HEK293 (cell line): Measurements from ENCODE around the gene FAM83C.

Experiments
- CTCF ChIA-PET: fragments of 350-600 bp; formaldehyde crosslinking; extraction: SDS; loops from one replicate; lab custom pipeline; 2021; ENCODE audit warnings: antibody characterized with exemption; lab: Yijun Ruan, JAX
- POLR2A ChIA-PET: fragments of 300-600 bp; formaldehyde crosslinking; extraction: SDS; loops from one replicate; lab custom pipeline; 2020; ENCODE audit warnings: antibody characterized with exemption, inconsistent platforms; lab: Yijun Ruan, JAX
- H3K27ac ChIP-seq: fragments of 200-500 bp; sonication (Bioruptor generic); 2 replicates; pipeline ENCODE4 v1.5.1; 2014; ENCODE audit warnings: low read depth, low read length, control low read depth, inconsistent platforms; ENCODE audit errors: extremely low read depth
- H3K36me3 ChIP-seq, 2 experiments: fragments of 200-500 bp in 1 of 2; sonication (Bioruptor generic) in 1 of 2; 1 replicate in 1 of 2; 2 replicates in 1 of 2; pipeline ENCODE4 v1.5.1; 2014 to 2017; ENCODE audit warnings: inconsistent platforms in 2 of 2, low read length in 2 of 2; ENCODE audit not compliant: control insufficient read depth in 2 of 2, insufficient read depth in 1 of 2
- H3K4me1 ChIP-seq: fragments of 200-500 bp; sonication (Bioruptor generic); 2 replicates; pipeline ENCODE4 v1.5.1; 2014; ENCODE audit warnings: mild to moderate bottlenecking, low read length, inconsistent platforms; ENCODE audit not compliant: control insufficient read depth, insufficient read depth
- H3K4me3 ChIP-seq: 2 replicates; pipeline ENCODE4 v1.5.1; 2011; ENCODE audit warnings: low read depth, mild to moderate bottlenecking, control low read depth, low read length, moderate library complexity
- H3K9me3 ChIP-seq: fragments of 200-500 bp; sonication (Bioruptor generic); 2 replicates; pipeline ENCODE4 v1.5.1; 2014; ENCODE audit warnings: low read depth, low read length, inconsistent platforms; ENCODE audit not compliant: control insufficient read depth, insufficient read depth
- EGR2 ChIP-seq: fragments of 450-650 bp; formaldehyde crosslinking; IDR thresholded peaks from 2 replicates; pipeline ENCODE4 v1.5.1; 2016; ENCODE audit warnings: low read depth, missing biosample characterization, missing genetic modification characterization
- OVOL3 ChIP-seq: fragments of 450-650 bp; formaldehyde crosslinking; IDR thresholded peaks from 2 replicates; pipeline ENCODE4 v1.5.1; 2016; ENCODE audit warnings: missing biosample characterization, missing genetic modification characterization
- WT1 ChIP-seq: fragments of 450-650 bp; formaldehyde crosslinking; IDR thresholded peaks from 2 replicates; pipeline ENCODE4 v1.5.1; 2016; ENCODE audit warnings: missing biosample characterization, missing genetic modification characterization
- YY1 ChIP-seq: fragments of 450-650 bp; formaldehyde crosslinking; IDR thresholded peaks from 2 replicates; pipeline ENCODE4 v1.5.1; 2018; ENCODE audit warnings: missing biosample characterization, missing genetic modification characterization
- ZEB2 ChIP-seq: fragments of 450-650 bp; formaldehyde crosslinking; IDR thresholded peaks from 2 replicates; pipeline ENCODE4 v1.5.1; 2016; ENCODE audit warnings: missing biosample characterization, missing genetic modification characterization
- ZFHX2 ChIP-seq: fragments of 450-650 bp; formaldehyde crosslinking; conservative IDR thresholded peaks from 2 replicates; pipeline ENCODE4 v1.5.1; 2016; ENCODE audit warnings: missing biosample characterization, missing genetic modification characterization
- ZNF341 ChIP-seq: fragments of 450-650 bp; formaldehyde crosslinking; IDR thresholded peaks from 2 replicates; pipeline ENCODE4; 2016; ENCODE audit warnings: low read depth, missing biosample characterization, missing genetic modification characterization
- ZNF561 ChIP-seq: fragments of 450-650 bp; IDR thresholded peaks from 2 replicates; pipeline ENCODE4 v1.5.1; 2018; ENCODE audit warnings: missing biosample characterization, missing genetic modification characterization, borderline replicate concordance
- ZNF629 ChIP-seq: fragments of 450-650 bp; formaldehyde crosslinking; IDR thresholded peaks from 2 replicates; pipeline ENCODE4 v1.5.1; 2017; ENCODE audit warnings: missing biosample characterization, missing genetic modification characterization
- ZNF677 ChIP-seq: fragments of 450-650 bp; IDR thresholded peaks from 2 replicates; pipeline ENCODE4 v1.5.0; 2018; ENCODE audit warnings: missing biosample characterization, mild to moderate bottlenecking, missing genetic modification characterization, moderate library complexity
- TF ChIP-seq, protein P1 (sequence below): fragments of 450-650 bp; formaldehyde crosslinking; IDR thresholded peaks from 2 replicates; pipeline ENCODE4 v1.5.1; 2016; ENCODE audit warnings: missing biosample characterization, missing genetic modification characterization
- TF ChIP-seq, protein P2 (sequence below): fragments of 450-650 bp; formaldehyde crosslinking; IDR thresholded peaks from 2 replicates; pipeline ENCODE4 v1.5.1; 2016; ENCODE audit warnings: missing biosample characterization, missing genetic modification characterization
- TF ChIP-seq, protein P3 (sequence below): fragments of 450-650 bp; formaldehyde crosslinking; IDR thresholded peaks from 2 replicates; pipeline ENCODE4 v1.5.1; 2017; ENCODE audit warnings: missing biosample characterization, mild to moderate bottlenecking, missing genetic modification characterization, moderate library complexity

FAM83C gene

DNA sequence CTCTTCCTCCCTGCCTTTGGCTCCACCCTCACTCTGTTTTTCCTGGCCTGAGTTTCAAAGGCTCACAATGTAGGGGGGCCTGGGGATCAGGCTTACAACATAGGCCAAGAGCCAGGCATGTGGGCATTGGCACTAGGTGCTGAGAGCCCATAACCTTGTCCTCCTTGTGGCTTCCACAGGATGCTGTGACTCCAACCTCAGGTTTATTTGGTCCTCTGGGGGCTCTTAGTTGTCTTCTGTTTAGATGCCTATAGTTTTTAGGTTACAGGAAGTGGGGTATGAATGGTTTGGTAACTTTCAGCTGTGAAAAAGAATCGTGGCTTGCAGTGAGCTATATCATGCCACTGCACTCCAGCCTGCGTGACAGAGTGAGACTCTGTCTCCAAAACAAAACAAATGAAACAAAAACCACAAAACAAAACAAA, 40.2 kb downstream of the FAM83C start:
- POLR2A ChIA-PET = interaction anchor here (0.9 kb wide), 1 partner anchor 12 kb away, joined by 3 read pairs; no protein-coding TSS in a partner anchor
- 0 out of 2 replicates have a peak, but pooled peaks cover 3% of the 10 kb centered on the region for H3K4me1 ChIP-seq
- CTCF ChIA-PET = interaction anchor here (1.5 kb wide), 1 partner anchor 13 kb away, joined by 3 read pairs; no protein-coding TSS in a partner anchor

GRCh38 chr20:35251613-35251940, 40.6 kb downstream of the FAM83C start:
- no peak for TF ChIP-seq ZNF341 (tag by site-specific recombination)
- TF ChIP-seq ZNF677 = peak; percentile 98
- TF ChIP-seq ZNF561 (tag by site-specific recombination) = no peak
- no peak for TF ChIP-seq WT1
- TF ChIP-seq YY1 (tag by site-specific recombination) = no peak
- TF ChIP-seq, protein P1, sequence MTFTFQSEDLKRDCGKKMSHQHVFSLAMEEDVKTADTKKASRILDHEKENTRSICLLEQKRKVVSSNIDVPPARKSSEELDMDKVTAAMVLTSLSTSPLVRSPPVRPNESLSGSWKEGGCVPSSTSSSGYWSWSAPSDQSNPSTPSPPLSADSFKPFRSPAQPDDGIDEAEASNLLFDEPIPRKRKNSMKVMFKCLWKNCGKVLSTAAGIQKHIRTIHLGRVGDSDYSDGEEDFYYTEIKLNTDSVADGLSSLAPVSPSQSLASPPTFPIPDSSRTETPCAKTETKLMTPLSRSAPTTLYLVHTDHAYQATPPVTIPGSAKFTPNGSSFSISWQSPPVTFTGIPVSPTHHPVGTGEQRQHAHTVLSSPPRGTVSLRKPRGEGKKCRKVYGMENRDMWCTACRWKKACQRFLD (tag by site-specific recombination) = no peak
- no peak overlapping the region for H3K27ac ChIP-seq
- 0 out of 2 replicates have a peak, but pooled peaks cover 3% of the 10 kb centered on the region for H3K4me1 ChIP-seq
- no peak overlapping the region for H3K4me3 ChIP-seq
- CTCF ChIA-PET = interaction anchor here (1.5 kb wide), 1 partner anchor 13 kb away, joined by 3 read pairs; no protein-coding TSS in a partner anchor
- no peaks in the 10 kb centered on the region for H3K36me3 ChIP-seq
- H3K9me3 ChIP-seq = no peaks in the 10 kb centered on the region
- POLR2A ChIA-PET = interaction anchor here (0.7 to 0.9 kb wide), 2 partner anchors 10 to 11 kb away, joined by 3 to 5 read pairs; no protein-coding TSS in a partner anchor

More for the DNA sequence above, 40.2 kb downstream of the FAM83C start:
- TF ChIP-seq, protein P2, sequence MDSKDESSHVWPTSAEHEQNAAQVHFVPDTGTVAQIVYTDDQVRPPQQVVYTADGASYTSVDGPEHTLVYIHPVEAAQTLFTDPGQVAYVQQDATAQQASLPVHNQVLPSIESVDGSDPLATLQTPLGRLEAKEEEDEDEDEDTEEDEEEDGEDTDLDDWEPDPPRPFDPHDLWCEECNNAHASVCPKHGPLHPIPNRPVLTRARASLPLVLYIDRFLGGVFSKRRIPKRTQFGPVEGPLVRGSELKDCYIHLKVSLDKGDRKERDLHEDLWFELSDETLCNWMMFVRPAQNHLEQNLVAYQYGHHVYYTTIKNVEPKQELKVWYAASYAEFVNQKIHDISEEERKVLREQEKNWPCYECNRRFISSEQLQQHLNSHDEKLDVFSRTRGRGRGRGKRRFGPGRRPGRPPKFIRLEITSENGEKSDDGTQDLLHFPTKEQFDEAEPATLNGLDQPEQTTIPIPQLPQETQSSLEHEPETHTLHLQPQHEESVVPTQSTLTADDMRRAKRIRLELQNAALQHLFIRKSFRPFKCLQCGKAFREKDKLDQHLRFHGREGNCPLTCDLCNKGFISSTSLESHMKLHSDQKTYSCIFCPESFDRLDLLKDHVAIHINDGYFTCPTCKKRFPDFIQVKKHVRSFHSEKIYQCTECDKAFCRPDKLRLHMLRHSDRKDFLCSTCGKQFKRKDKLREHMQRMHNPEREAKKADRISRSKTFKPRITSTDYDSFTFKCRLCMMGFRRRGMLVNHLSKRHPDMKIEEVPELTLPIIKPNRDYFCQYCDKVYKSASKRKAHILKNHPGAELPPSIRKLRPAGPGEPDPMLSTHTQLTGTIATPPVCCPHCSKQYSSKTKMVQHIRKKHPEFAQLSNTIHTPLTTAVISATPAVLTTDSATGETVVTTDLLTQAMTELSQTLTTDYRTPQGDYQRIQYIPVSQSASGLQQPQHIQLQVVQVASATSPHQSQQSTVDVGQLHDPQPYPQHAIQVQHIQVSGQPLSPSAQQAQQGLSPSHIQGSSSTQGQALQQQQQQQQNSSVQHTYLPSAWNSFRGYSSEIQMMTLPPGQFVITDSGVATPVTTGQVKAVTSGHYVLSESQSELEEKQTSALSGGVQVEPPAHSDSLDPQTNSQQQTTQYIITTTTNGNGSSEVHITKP = peak; percentile 57
- TF ChIP-seq ZFHX2 (tag by site-specific recombination) = no peak
- Histone ChIP-seq H3K27ac (no peak overlapping the region), H3K36me3 (no peaks in the 10 kb centered on the region), H3K9me3 (no peaks in the 10 kb centered on the region), H3K4me3 (no peak overlapping the region)

GRCh38 chr20:35248641-35249475, 43.4 kb downstream of the FAM83C start:
- H3K4me3 ChIP-seq = no peak overlapping the region
- 0 out of 2 replicates have a peak, but pooled peaks cover 3% of the 10 kb centered on the region for H3K4me1 ChIP-seq
- no peak overlapping the region for H3K27ac ChIP-seq
- CTCF ChIA-PET = interaction anchor here (0.7 kb wide), 1 partner anchor 57 kb away, joined by 3 read pairs; no protein-coding TSS in a partner anchor
- no peaks in the 10 kb centered on the region for H3K36me3 ChIP-seq
- POLR2A ChIA-PET = interaction anchor here (0.7 kb wide), 1 partner anchor 159 kb away, joined by 4 read pairs; no protein-coding TSS in a partner anchor
- no peaks in the 10 kb centered on the region for H3K9me3 ChIP-seq
- TF ChIP-seq OVOL3 (tag by site-specific recombination) (no peak), EGR2 (tag by site-specific recombination) (peak; percentile 53; the same call in 1 of the 2 replicates), ZEB2 (tag by site-specific recombination) (no peak), ZNF629 (tag by site-specific recombination) (no peak)
- TF ChIP-seq, protein P3, sequence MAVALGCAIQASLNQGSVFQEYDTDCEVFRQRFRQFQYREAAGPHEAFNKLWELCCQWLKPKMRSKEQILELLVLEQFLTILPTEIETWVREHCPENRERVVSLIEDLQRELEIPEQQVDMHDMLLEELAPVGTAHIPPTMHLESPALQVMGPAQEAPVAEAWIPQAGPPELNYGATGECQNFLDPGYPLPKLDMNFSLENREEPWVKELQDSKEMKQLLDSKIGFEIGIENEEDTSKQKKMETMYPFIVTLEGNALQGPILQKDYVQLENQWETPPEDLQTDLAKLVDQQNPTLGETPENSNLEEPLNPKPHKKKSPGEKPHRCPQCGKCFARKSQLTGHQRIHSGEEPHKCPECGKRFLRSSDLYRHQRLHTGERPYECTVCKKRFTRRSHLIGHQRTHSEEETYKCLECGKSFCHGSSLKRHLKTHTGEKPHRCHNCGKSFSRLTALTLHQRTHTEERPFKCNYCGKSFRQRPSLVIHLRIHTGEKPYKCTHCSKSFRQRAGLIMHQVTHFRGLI = peak; percentile 94
